ENCODE data around the gene PADI3. TPM values are rescaled to one million over a fixed set of nuclear protein-coding genes. Genes with fewer than 3 reads are reported as not detected.

The PADI3 gene
- total and polyA plus RNA-seq, 2 experiments from 2014 or later: 0.37 to 0.80 TPM

DNA sequence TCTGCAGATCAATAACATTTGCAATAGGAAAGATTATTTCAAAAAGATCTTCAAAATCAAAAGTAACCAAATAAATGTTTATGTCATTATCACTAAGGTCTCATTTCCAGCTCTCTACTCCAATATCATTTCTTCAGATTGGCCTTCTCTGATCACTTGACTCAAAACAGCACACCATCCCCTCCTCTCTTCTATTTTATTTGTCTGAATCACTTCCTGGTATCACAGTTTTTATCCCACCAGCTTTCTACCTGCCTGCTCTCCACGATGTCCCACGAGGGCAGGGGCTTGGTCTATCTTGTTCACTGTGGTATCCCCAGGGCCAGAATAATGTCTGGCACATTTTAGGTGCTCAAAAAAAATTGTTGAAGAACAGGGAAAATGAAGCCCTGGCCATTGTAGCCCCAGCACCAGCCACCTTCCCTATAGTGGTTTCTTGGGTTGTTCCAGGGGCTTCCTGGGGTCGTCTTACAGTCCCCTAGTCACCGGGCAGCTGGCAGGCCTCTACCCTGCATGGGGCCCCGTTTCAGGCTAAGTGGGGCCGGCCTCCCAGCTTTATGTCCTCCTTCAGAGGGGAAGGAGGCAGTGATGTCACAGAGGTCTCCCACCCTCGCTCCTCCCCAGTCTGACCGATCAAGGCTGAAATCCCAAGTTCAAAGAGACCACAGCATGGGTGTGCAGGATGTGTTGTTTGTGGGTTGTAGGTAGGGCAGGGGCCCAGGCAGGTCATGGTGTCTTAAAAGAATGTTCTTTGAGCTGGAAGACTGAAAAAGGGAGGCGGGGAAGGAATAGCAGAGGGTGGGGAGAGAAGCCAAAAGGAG is 47.5 kb upstream of the PADI3 start (continued):
- TF ChIP-seq, protein P1, sequence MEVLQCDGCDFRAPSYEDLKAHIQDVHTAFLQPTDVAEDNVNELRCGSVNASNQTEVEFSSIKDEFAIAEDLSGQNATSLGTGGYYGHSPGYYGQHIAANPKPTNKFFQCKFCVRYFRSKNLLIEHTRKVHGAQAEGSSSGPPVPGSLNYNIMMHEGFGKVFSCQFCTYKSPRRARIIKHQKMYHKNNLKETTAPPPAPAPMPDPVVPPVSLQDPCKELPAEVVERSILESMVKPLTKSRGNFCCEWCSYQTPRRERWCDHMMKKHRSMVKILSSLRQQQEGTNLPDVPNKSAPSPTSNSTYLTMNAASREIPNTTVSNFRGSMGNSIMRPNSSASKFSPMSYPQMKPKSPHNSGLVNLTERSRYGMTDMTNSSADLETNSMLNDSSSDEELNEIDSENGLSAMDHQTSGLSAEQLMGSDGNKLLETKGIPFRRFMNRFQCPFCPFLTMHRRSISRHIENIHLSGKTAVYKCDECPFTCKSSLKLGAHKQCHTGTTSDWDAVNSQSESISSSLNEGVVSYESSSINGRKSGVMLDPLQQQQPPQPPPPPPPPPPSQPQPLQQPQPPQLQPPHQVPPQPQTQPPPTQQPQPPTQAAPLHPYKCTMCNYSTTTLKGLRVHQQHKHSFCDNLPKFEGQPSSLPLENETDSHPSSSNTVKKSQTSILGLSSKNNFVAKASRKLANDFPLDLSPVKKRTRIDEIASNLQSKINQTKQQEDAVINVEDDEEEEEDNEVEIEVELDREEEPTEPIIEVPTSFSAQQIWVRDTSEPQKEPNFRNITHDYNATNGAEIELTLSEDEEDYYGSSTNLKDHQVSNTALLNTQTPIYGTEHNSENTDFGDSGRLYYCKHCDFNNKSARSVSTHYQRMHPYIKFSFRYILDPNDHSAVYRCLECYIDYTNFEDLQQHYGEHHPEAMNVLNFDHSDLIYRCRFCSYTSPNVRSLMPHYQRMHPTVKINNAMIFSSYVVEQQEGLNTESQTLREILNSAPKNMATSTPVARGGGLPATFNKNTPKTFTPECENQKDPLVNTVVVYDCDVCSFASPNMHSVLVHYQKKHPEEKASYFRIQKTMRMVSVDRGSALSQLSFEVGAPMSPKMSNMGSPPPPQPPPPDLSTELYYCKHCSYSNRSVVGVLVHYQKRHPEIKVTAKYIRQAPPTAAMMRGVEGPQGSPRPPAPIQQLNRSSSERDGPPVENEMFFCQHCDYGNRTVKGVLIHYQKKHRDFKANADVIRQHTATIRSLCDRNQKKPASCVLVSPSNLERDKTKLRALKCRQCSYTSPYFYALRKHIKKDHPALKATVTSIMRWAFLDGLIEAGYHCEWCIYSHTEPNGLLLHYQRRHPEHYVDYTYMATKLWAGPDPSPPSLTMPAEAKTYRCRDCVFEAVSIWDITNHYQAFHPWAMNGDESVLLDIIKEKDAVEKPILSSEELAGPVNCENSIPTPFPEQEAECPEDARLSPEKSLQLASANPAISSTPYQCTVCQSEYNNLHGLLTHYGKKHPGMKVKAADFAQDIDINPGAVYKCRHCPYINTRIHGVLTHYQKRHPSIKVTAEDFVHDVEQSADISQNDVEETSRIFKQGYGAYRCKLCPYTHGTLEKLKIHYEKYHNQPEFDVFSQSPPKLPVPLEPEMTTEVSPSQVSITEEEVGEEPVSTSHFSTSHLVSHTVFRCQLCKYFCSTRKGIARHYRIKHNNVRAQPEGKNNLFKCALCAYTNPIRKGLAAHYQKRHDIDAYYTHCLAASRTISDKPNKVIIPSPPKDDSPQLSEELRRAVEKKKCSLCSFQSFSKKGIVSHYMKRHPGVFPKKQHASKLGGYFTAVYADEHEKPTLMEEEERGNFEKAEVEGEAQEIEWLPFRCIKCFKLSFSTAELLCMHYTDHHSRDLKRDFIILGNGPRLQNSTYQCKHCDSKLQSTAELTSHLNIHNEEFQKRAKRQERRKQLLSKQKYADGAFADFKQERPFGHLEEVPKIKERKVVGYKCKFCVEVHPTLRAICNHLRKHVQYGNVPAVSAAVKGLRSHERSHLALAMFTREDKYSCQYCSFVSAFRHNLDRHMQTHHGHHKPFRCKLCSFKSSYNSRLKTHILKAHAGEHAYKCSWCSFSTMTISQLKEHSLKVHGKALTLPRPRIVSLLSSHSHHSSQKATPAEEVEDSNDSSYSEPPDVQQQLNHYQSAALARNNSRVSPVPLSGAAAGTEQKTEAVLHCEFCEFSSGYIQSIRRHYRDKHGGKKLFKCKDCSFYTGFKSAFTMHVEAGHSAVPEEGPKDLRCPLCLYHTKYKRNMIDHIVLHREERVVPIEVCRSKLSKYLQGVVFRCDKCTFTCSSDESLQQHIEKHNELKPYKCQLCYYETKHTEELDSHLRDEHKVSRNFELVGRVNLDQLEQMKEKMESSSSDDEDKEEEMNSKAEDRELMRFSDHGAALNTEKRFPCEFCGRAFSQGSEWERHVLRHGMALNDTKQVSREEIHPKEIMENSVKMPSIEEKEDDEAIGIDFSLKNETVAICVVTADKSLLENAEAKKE (CRISPR knock-in tag; IDR thresholded peaks at IDR 0.05): no peak
- TF ChIP-seq CREB1 (CRISPR knock-in tag; IDR thresholded peaks at IDR 0.05; ENCODE audit: low read depth): no peak
- TF ChIP-seq JUNB (IDR thresholded peaks at IDR 0.05; ENCODE audit: unreplicated experiment): no peak
- TF ChIP-seq EZH2phosphoT487 (IDR thresholded peaks at IDR 0.05; ENCODE audit: unreplicated experiment): no peak

DNA sequence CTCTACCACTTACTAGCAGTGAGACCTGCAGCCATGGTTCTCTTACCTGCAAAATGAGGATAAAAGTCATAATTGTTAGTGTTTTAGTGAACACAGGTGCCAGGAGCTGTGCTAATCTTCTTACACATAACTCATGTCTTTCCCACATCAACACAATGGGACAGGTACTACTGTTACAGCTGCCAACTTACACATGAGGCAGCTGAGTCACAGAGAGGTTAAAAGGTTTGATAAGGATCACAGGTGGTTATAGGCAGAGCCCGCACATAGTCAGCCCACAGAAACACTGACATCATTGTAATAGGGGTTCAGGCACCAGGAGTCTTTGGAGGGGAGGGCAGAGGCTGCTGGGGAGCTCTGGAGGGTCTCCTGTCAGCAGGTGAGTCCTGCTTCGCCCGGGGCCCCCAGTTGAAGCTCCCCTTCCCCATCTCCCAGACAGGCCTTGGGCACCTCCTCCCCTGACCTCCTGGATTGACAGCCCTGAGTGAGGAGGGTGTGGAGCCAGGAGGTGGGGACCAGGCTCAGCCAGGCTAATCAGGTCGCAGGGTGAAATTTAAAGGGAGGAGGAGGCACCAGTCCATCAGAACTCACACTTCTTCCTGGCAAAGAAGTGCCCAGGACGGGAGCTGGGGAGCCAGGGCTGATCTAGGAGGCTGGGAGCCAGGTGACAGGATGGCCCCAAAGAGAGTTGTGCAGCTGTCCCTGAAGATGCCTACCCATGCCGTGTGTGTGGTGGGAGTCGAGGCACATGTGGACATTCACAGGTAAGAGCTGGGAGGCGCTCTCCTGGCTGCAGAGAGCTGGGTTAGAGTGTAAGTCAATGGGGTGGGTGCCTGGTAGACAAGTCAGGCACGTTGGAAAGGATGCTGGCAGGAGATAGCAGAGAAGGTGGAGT is 44.1 kb upstream of the PADI3 start, which contains the start of gene PADI1:
Gene PADI1, plus strand, starts transcription at position 583 of the 895 bp plus-strand sequence. Its CDS starts 90 bp downstream, at position 673.
- Histone ChIP-seq H3K27ac (ENCODE audit: low read depth) (no peak within 1 kb of the TSS), H3F3A (replicated peaks; ENCODE audit: low read depth) (no peaks in the 10 kb centered on the region), H3K79me2 (replicated peaks; ENCODE audit: insufficient read depth) (no peaks in the 10 kb centered on the region), H3K4me2 (no peak within 1 kb of the TSS), H3K36me3 (ENCODE audit: insufficient read depth) (no peaks in the 10 kb centered on the region), H2AFZ (no peak within 1 kb of the TSS), H3K9me2 (ENCODE audit: insufficient read depth) (no peaks in the 10 kb centered on the region), H3K27me3 (ENCODE audit: insufficient read depth) (no peaks in the 10 kb centered on the region), H4K20me1 (replicated peaks; ENCODE audit: insufficient read depth) (no peaks in the 10 kb centered on the region), H3K4me3 (no peak within 1 kb of the TSS), H3K4me1 (ENCODE audit: insufficient read depth) (no peaks in the 10 kb centered on the region)
- peaks cover 11% of the 10 kb centered on the region for H3K4me1 Mint-ChIP-seq
- H3K9me3 Mint-ChIP-seq: no peaks in the 10 kb centered on the region; the same call in 2 of the 3 replicates
- H3K27ac Mint-ChIP-seq: no peak within 1 kb of the TSS
- no peak for DNase-seq (ENCODE audit: low spot score)
- H3K4me3 Mint-ChIP-seq: no peak within 1 kb of the TSS
- no peaks in the 10 kb centered on the region for H3K36me3 Mint-ChIP-seq (ENCODE audit: low read depth)
- H3K27me3 Mint-ChIP-seq (ENCODE audit: insufficient read depth, low read depth, poor library complexity): peaks cover 4% of the 10 kb centered on the region
- no peak for ATAC-seq
- no peak for TF ChIP-seq STAT1 (IDR thresholded peaks at IDR 0.05; ENCODE audit: unreplicated experiment)
- TF ChIP-seq, protein P2, sequence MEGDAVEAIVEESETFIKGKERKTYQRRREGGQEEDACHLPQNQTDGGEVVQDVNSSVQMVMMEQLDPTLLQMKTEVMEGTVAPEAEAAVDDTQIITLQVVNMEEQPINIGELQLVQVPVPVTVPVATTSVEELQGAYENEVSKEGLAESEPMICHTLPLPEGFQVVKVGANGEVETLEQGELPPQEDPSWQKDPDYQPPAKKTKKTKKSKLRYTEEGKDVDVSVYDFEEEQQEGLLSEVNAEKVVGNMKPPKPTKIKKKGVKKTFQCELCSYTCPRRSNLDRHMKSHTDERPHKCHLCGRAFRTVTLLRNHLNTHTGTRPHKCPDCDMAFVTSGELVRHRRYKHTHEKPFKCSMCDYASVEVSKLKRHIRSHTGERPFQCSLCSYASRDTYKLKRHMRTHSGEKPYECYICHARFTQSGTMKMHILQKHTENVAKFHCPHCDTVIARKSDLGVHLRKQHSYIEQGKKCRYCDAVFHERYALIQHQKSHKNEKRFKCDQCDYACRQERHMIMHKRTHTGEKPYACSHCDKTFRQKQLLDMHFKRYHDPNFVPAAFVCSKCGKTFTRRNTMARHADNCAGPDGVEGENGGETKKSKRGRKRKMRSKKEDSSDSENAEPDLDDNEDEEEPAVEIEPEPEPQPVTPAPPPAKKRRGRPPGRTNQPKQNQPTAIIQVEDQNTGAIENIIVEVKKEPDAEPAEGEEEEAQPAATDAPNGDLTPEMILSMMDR (conservative IDR thresholded peaks at IDR 0.05; ENCODE audit: low read depth in 2 of 2): no peak
- TF ChIP-seq ZNF331 (CRISPR knock-in tag; IDR thresholded peaks at IDR 0.05; ENCODE audit: low read depth): no peak
- no peak for TF ChIP-seq CREB1 (CRISPR knock-in tag; IDR thresholded peaks at IDR 0.05; ENCODE audit: low read depth)
- TF ChIP-seq, protein P3, sequence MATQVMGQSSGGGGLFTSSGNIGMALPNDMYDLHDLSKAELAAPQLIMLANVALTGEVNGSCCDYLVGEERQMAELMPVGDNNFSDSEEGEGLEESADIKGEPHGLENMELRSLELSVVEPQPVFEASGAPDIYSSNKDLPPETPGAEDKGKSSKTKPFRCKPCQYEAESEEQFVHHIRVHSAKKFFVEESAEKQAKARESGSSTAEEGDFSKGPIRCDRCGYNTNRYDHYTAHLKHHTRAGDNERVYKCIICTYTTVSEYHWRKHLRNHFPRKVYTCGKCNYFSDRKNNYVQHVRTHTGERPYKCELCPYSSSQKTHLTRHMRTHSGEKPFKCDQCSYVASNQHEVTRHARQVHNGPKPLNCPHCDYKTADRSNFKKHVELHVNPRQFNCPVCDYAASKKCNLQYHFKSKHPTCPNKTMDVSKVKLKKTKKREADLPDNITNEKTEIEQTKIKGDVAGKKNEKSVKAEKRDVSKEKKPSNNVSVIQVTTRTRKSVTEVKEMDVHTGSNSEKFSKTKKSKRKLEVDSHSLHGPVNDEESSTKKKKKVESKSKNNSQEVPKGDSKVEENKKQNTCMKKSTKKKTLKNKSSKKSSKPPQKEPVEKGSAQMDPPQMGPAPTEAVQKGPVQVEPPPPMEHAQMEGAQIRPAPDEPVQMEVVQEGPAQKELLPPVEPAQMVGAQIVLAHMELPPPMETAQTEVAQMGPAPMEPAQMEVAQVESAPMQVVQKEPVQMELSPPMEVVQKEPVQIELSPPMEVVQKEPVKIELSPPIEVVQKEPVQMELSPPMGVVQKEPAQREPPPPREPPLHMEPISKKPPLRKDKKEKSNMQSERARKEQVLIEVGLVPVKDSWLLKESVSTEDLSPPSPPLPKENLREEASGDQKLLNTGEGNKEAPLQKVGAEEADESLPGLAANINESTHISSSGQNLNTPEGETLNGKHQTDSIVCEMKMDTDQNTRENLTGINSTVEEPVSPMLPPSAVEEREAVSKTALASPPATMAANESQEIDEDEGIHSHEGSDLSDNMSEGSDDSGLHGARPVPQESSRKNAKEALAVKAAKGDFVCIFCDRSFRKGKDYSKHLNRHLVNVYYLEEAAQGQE (IDR thresholded peaks at IDR 0.05; ENCODE audit: unreplicated experiment): no peak
- TF ChIP-seq, protein P4, sequence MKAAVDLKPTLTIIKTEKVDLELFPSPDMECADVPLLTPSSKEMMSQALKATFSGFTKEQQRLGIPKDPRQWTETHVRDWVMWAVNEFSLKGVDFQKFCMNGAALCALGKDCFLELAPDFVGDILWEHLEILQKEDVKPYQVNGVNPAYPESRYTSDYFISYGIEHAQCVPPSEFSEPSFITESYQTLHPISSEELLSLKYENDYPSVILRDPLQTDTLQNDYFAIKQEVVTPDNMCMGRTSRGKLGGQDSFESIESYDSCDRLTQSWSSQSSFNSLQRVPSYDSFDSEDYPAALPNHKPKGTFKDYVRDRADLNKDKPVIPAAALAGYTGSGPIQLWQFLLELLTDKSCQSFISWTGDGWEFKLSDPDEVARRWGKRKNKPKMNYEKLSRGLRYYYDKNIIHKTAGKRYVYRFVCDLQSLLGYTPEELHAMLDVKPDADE (IDR thresholded peaks at IDR 0.05): no peak

All from GM23338 (cell line).